GM18517 (cell line): ENCODE data around the gene AUTS2.

ENCODE experiments used
- ATAC-seq: cut with Tn5 transposase; IDR thresholded peaks from one replicate; pipeline ENCODE4 v1.9.1; 2021; ENCODE audit warnings: mild to moderate bottlenecking, moderate library complexity; ENCODE audit not compliant: unreplicated experiment

Gene AUTS2

GRCh38 chr7:70680743-70681468 is 1082.6 kb downstream of the AUTS2 start:
- no peak for ATAC-seq

GRCh38 chr7:70681469-70682350 is 1083.4 kb downstream of the AUTS2 start:
- ATAC-seq, result peak; percentile 85

GRCh38 chr7:70684173-70684572 is 1085.9 kb downstream of the AUTS2 start:
- ATAC-seq, result no peak

GRCh38 chr7:70693321-70693685 is 1095.0 kb downstream of the AUTS2 start:
- no peak for ATAC-seq

GRCh38 chr7:70693686-70694433 is 1095.6 kb downstream of the AUTS2 start:
- peak; percentile 68 for ATAC-seq

GRCh38 chr7:70694434-70694970 is 1096.2 kb downstream of the AUTS2 start:
- ATAC-seq, result peak; percentile 22

- ATAC-seq, result no peak
These were observed 1096.9 kb downstream of the AUTS2 start for GRCh38 chr7:70694971-70695794.

- no peak for ATAC-seq
These were observed 1097.5 kb downstream of the AUTS2 start for GRCh38 chr7:70695795-70696083.

GRCh38 chr7:70696201-70696754 is 1098.0 kb downstream of the AUTS2 start:
- ATAC-seq, result no peak

- ATAC-seq, result no peak
These were observed 1100.1 kb downstream of the AUTS2 start for GRCh38 chr7:70698219-70698832.

GRCh38 chr7:70699271-70699670 is 1101.0 kb downstream of the AUTS2 start:
- ATAC-seq, result no peak

- no peak for ATAC-seq
These were observed 1102.0 kb downstream of the AUTS2 start for GRCh38 chr7:70700055-70700940.

GRCh38 chr7:70700941-70701425 is 1102.7 kb downstream of the AUTS2 start:
- no peak for ATAC-seq

GRCh38 chr7:70701477-70701876 is 1103.2 kb downstream of the AUTS2 start:
- ATAC-seq, result no peak

- no peak for ATAC-seq
These were observed 1103.7 kb downstream of the AUTS2 start for GRCh38 chr7:70701991-70702390.

GRCh38 chr7:70703785-70704184 is 1105.5 kb downstream of the AUTS2 start:
- ATAC-seq, result no peak

GRCh38 chr7:70704831-70705346 is 1106.6 kb downstream of the AUTS2 start:
- ATAC-seq, result no peak

- no peak for ATAC-seq
These were observed 1107.9 kb downstream of the AUTS2 start for GRCh38 chr7:70706204-70706603.
